ENCODE data around the gene AQP10. TPM values are rescaled to one million over a fixed set of nuclear protein-coding genes. Genes with fewer than 3 reads are reported as not detected.
"Not testable (repeated sequence)": the region's sequence is repeated elsewhere in the genome, so short reads cannot be mapped to it uniquely, and the experiment has no call there.

Gene AQP10
- total and polyA plus RNA-seq, 10 donors, result 0.09 to 3.1 (median 0.42) TPM

DNA sequence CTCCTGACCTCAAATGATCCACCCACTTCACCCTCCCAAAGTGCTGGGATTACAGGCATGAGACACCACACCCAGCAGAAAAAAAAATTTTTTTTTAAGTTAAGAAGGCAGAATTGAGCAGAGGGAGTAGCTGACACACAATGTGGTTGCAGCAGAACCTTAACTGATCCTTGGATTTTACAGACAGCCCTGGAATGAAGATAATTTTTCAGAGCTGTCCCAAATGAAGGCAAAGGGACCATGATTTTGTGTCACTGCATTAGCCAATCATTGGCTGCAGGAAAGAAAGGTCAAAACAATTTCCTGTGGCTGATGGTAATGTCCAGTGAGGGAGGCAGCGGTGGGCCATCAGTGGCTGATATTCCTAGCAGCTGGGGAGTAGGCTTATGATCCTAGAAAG lies 19.3 kb upstream of the AQP10 start:
- Histone ChIP-seq H3K27ac (no peak overlapping the region), H3K4me3 (no peak overlapping the region), H3K4me1 (no peaks in the 10 kb centered on the region), H3K27me3 (replicated peaks in 1 of 7) (no peaks in the 10 kb centered on the region), H3K9me3 (peaks cover 0 to 9% (median 6%) of the 10 kb centered on the region in 8 donors), H3K36me3 (no peaks in the 10 kb centered on the region)
- intact Hi-C loops (cut with DNase I; ENCODE audit: low total_unique reads), result no loop called here
- DNase-seq, result no peak
- TF ChIP-seq POLR2A (IDR thresholded peaks at IDR 0.05) (no peak), POLR2AphosphoS5 (IDR thresholded peaks at IDR 0.05) (no peak)
- TF ChIP-seq, protein P1, sequence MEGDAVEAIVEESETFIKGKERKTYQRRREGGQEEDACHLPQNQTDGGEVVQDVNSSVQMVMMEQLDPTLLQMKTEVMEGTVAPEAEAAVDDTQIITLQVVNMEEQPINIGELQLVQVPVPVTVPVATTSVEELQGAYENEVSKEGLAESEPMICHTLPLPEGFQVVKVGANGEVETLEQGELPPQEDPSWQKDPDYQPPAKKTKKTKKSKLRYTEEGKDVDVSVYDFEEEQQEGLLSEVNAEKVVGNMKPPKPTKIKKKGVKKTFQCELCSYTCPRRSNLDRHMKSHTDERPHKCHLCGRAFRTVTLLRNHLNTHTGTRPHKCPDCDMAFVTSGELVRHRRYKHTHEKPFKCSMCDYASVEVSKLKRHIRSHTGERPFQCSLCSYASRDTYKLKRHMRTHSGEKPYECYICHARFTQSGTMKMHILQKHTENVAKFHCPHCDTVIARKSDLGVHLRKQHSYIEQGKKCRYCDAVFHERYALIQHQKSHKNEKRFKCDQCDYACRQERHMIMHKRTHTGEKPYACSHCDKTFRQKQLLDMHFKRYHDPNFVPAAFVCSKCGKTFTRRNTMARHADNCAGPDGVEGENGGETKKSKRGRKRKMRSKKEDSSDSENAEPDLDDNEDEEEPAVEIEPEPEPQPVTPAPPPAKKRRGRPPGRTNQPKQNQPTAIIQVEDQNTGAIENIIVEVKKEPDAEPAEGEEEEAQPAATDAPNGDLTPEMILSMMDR (IDR thresholded peaks at IDR 0.05 in 8 of 11, conservative IDR thresholded peaks at IDR 0.05 in 3 of 11), result no peak
- 65 to 82% (median 74%) methylated on average over 1 of the region's 1 CpG for WGBS, 5 donors

DNA sequence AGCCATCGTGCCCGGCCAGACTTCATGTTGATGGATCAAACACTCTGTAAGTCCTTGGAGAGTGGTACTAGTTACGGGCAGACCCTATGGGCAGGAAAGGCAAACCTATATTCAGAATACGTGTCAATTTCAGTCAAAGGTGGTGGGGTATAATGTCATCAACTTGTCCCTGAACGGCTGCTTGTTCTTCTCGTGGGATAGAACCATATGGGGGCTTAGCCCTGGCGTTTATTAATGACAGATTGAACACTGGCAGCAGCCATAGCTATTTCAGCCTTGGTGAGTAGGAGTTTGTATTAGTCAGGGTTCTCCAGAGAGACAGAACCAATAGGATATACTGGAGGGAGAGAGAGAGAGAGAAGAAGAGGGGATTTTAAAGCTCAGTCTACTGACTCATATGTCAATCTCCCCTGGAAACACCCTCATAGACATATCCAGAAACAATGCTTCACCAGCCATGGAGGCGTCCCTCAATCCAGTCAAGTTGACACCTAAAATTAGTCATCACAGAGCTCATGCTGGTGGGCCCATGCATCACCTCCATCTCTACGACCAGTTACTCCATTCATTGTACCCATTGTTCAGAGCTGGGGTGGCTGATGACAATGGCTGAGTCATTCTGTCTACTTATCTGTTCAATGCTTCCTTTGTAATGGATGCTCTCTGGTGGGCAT lies 16.1 kb upstream of the AQP10 start:
- Histone ChIP-seq H3K36me3 (no peaks in the 10 kb centered on the region), H3K4me3 (no peak overlapping the region), H3K27ac (no peak overlapping the region), H3K9me3 (peaks cover 0 to 7% (median 0%) of the 10 kb centered on the region in 8 donors), H3K4me1 (no peaks in the 10 kb centered on the region), H3K27me3 (replicated peaks in 1 of 7) (no peaks in the 10 kb centered on the region)
- DNase-seq, result no peak
- TF ChIP-seq POLR2AphosphoS5 (IDR thresholded peaks at IDR 0.05), result no peak
- intact Hi-C loops (cut with DNase I; ENCODE audit: low total_unique reads), result no loop called here
- WGBS, 5 donors, result 66 to 84% (median 81%) methylated on average over 7 to 9 of the region's 9 CpGs

- Histone ChIP-seq H3K4me3 (no peak overlapping the region), H3K36me3 (no peaks in the 10 kb centered on the region), H3K27me3 (replicated peaks in 1 of 7) (no peaks in the 10 kb centered on the region), H3K9me3 (peaks cover 0 to 7% (median 0%) of the 10 kb centered on the region in 8 donors), H3K27ac (no peak overlapping the region), H3K4me1 (no peaks in the 10 kb centered on the region)
- 79 to 93% (median 88%) methylated on average over 3 of the region's 3 CpGs for WGBS, 5 donors
- intact Hi-C loops (cut with DNase I; ENCODE audit: low total_unique reads), result no loop called here
- TF ChIP-seq POLR2AphosphoS5 (IDR thresholded peaks at IDR 0.05) (no peak), POLR2A (IDR thresholded peaks at IDR 0.05) (no peak)
- TF ChIP-seq, protein P1 (IDR thresholded peaks at IDR 0.05 in 8 of 11, conservative IDR thresholded peaks at IDR 0.05 in 3 of 11), result no peak
- DNase-seq, result no peak
Observed at GRCh38 chr1:154306151-154306550, 14.7 kb upstream of the AQP10 start.

DNA sequence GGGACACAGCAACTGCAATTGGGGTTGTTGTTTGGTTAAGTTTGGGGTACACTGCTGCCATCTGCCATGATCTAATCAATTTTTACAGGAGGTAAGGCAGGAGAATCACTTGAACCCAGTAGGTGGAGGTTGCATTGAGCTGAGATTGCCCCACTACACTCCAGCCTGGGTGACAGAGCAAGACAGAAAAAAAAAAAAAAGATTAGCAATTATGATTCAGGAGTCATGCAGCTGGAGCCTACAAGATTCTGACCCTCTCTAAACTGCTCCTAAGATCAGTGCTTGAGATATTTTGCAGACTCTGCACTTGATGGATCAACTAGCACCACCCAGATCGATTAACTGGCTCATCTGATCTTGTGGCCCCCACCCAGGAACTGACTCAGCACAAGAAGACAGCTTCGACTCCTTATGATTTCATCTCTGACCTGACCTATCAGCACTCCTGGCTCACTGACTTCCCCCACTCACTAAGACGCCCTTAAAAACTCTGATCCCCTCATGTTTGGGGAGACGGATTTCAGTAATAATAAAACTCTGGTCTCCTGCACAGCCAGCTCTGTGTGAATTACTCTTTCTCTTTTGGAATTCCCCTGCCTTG lies 13.1 kb upstream of the AQP10 start:
- WGBS, 5 donors, result 53 to 65% (median 56%) methylated on average over 4 of the region's 4 CpGs
- H3K9me3 ChIP-seq; H3K36me3 ChIP-seq; intact Hi-C loops (cut with DNase I; ENCODE audit: low total_unique reads); H3K27ac ChIP-seq; H3K4me1 ChIP-seq; DNase-seq; H3K27me3 ChIP-seq (replicated peaks in 1 of 7); H3K4me3 ChIP-seq: not testable (repeated sequence)

- H3K27me3 ChIP-seq (replicated peaks in 1 of 7); H3K4me1 ChIP-seq; intact Hi-C loops (cut with DNase I; ENCODE audit: low total_unique reads); H3K36me3 ChIP-seq; DNase-seq; H3K4me3 ChIP-seq; H3K27ac ChIP-seq; H3K9me3 ChIP-seq: not testable (repeated sequence)
- WGBS, 5 donors, result 84 to 90% (median 87%) methylated on average over 7 of the region's 7 CpGs
Observed at GRCh38 chr1:154309136-154309535, 11.8 kb upstream of the AQP10 start.

DNA sequence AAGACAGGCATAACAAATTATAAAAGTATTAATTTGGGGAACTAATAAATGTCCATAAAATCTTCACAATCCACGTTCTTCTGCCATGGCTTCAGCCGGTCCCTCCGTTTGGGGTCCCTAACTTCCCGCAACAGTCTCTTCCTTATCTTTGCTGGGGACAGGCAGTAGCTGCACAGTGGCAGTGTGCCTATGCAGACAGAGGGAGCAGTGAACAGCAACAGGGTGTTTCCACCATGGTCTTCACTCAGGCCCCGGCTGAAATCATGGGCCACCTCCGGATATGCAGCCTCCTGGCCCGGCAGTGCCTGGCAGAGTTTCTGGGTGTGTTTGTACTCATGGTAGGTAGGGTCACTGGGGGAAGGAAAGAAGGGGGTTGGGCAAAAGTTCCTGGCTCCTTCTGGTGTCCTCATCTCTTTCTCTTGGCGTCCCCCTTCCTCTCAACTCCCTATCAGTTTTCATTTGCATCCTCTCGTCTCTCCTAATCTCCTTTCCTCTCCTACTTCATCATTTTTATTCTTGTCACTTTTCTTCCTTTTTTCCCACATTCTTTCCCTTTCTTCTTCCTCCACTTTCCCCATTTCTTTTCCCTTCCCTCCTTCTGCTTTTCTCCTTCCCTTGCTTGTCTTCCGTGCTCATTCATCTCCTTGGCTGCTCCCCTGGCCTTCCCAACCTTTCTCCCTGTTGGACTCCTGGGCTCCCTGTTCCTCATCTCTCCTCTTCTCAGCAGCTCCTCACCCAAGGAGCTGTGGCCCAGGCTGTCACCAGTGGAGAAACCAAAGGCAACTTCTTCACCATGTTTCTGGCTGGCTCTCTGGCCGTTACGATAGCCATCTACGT lies 8.4 kb upstream of the AQP10 start:
- intact Hi-C loops (cut with DNase I; ENCODE audit: low total_unique reads); DNase-seq; H3K36me3 ChIP-seq; H3K27me3 ChIP-seq (replicated peaks in 1 of 7); H3K4me3 ChIP-seq; H3K4me1 ChIP-seq; H3K27ac ChIP-seq: not testable (repeated sequence)
- 76 to 86% (median 82%) methylated on average over 12 to 13 of the region's 13 CpGs for WGBS, 5 donors
- H3K9me3 ChIP-seq, result peaks cover 0 to 27% (median 17%) of the 10 kb centered on the region in 8 donors

Measured in spleen (tissue), 11 donors.